ENCODE data around the gene SPNS1. TPM values are rescaled to one million over a fixed set of nuclear protein-coding genes. Genes with fewer than 3 reads are reported as not detected.

The SPNS1 gene
- total RNA-seq, 1 donor from 2014 or later, result 22.5 TPM

DNA sequence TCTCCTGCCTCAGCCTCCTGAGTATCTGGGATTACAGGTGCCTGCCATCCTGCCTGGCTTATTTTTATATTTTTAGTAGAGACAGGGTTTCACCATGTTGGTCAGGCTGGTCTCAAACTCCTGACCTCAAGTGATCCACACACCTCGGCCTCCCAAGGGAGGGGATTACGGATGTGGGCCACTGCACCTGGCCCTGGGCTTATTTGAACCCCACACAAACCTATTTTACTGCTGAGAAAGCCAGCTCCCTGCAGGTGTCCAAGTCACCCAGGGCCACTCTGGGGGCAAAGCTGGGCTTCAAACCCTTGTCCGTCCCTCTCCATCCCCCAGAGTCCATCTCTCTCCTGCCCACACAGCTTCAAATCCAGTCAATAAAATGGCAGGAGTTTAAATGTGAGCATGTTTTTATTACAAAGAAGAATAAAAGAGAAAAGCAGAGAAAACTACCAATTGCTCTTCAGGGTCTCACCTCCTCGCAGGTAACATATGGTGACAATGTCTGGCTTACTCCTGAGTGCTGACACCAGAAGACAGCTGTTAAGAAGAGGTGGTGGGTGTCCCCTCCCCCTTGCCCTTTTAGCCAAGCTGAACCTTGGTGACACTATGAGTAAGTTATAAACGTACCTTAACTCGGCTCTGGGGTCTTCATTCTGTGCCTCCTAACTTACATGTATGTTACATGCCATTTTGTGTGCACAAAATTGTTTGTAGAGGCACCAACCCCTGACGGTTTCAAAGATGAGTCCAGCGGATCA, 55.7 kb downstream of the SPNS1 start:
- ATAC-seq, result no peak

Other genes with a start within 250 kb of the SPNS1 start
- 0.84 TPM for gene NPIPB9, start 223.0 kb upstream of the SPNS1 start, total RNA-seq
- 67.0 TPM for gene ATXN2L, start 151.8 kb upstream of the SPNS1 start, total RNA-seq
- 137 TPM for gene TUFM, start 128.4 kb upstream of the SPNS1 start, total RNA-seq
- gene SH2B1, start 110.9 kb upstream of the SPNS1 start, total RNA-seq, result 15.7 TPM
- 0.48 TPM for gene ATP2A1, start 96.3 kb upstream of the SPNS1 start, total RNA-seq
- 15.8 TPM for gene RABEP2, start 49.5 kb upstream of the SPNS1 start, total RNA-seq
- 0.40 TPM for gene CD19, start 42.8 kb upstream of the SPNS1 start, total RNA-seq
- gene NFATC2IP, start 23.8 kb upstream of the SPNS1 start, total RNA-seq, result 21.3 TPM
- 3.5 TPM for gene LAT, start 10.3 kb downstream of the SPNS1 start, total RNA-seq

Data from esophagus mucosa (tissue), 1 donor.